LNCaP clone FGC (cell line): ENCODE results near the gene C20orf141.
A peak's percentile ranks its signal among the peaks of the same experiment; 100 is the strongest.
"Not testable (repeated sequence)": the region's sequence is repeated elsewhere in the genome, so short reads cannot be mapped to it uniquely, and the experiment has no call there.

Source experiments
- DNase-seq: peaks from one replicate; pipeline ENCODE4 v3.0.0-alpha.2; 2011; ENCODE audit warnings: low read depth
- H3K4me3 ChIP-seq: 2 replicates; pipeline ENCODE4 v1.5.1; 2011; ENCODE audit warnings: mild to moderate bottlenecking, low read depth, low read length, control low read depth
- TF ChIP-seq, protein P1 (sequence below): IDR thresholded peaks from 2 replicates; pipeline ENCODE4 v1.5.1; 2012; ENCODE audit warnings: mild to moderate bottlenecking; ENCODE audit not compliant: control insufficient read depth, insufficient read depth; ENCODE audit errors: extremely low read depth

Gene C20orf141, protein sequence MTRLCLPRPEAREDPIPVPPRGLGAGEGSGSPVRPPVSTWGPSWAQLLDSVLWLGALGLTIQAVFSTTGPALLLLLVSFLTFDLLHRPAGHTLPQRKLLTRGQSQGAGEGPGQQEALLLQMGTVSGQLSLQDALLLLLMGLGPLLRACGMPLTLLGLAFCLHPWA

DNA sequence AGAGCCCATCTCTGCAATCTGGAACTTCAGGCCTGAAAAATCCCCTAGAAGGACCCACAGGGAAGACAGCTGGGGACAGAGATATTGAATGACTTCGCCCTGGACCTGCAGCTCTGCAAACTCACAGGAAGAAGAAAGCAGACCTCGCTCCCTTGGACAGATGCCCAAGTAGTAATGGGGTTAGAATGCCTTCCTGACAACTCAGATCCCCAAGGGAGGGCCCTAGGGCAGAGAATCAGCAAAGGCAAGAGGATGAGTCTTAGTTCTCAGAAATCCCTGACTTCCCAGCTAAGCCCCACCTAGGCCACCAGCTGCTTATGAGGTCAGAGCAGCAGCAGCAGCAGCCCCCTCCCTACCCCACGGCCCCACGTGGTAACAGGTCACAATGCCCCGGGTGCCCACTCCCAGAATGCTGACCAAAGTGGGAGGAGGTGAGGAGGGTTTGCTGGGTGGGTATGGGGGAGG lies at the start of gene C20orf141:
Gene C20orf141 (plus strand): TSS at position 401 of the 465 bp plus-strand sequence. CDS start 198 bp downstream, outside the sequence.
- TF ChIP-seq, protein P1, sequence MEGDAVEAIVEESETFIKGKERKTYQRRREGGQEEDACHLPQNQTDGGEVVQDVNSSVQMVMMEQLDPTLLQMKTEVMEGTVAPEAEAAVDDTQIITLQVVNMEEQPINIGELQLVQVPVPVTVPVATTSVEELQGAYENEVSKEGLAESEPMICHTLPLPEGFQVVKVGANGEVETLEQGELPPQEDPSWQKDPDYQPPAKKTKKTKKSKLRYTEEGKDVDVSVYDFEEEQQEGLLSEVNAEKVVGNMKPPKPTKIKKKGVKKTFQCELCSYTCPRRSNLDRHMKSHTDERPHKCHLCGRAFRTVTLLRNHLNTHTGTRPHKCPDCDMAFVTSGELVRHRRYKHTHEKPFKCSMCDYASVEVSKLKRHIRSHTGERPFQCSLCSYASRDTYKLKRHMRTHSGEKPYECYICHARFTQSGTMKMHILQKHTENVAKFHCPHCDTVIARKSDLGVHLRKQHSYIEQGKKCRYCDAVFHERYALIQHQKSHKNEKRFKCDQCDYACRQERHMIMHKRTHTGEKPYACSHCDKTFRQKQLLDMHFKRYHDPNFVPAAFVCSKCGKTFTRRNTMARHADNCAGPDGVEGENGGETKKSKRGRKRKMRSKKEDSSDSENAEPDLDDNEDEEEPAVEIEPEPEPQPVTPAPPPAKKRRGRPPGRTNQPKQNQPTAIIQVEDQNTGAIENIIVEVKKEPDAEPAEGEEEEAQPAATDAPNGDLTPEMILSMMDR, result no peak
- DNase-seq, result no peak
- H3K4me3 ChIP-seq, result no peak within 1 kb of the TSS

DNA sequence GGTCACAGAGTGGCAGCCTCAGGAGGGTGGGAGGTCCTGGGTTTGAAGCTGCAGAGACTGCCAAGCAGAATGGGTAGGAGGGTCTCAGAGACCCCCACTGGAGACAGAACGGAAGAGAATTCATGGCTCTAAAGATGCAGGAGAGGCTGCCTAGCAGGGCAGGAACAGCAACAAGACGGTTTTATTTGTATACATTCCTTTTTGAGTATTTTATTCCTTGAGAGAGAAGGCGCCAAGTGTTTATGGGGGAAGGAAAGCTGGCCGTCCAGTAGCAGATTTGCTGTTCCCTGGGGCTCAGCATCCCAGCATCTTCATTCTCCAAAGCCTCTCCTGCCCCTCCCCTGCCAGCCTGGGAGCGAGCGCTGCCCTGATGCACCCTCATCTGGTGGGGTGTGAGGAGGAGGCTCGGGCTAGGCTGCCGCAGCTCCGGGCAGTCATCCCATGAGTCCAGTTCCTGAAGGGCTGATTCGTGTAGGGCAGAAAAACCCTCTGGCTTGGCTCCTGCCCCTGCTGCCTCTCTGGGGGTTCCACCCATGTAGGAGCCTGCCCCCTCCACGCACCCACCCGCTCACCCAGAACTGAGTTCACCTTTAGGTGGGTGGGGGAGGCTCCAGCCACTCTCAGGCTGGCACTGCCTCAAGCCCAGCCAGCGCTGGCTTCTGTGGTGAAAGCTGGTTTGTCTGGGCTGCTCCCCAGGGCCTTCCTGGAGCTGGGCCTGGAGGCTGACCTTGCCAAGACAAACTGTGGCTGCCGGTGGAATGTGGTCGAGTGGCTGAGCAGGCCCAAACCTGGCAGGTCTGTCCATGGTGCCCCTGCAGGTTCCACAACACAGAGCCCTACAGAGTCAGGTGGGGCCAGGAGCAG lies 46.8 kb upstream of the C20orf141 start:
- no peak overlapping the region; the same call in 1 of the 2 replicates for H3K4me3 ChIP-seq
- TF ChIP-seq, protein P1, result no peak
- DNase-seq, result peak; percentile 96

DNA sequence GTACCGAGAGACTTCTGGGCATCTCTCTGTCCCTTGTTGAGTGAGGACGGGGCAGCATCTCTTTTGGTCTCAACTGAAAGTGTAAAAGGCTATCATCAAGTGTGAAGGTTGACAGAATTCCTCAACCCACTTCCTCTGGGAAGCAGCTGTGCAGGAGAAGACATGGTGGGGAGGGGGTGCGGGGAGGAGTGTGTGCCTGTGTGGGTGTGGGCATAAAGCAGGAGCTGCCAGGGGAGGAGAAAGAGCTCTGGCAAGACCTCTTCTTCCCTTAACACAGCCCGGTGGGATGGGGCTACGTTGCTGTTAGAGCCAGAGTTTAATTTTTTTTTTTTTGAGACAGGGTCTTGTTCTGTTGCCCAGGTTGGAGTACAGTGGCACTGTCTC lies 46.2 kb upstream of the C20orf141 start:
- TF ChIP-seq, protein P1, result no peak
- no peak for DNase-seq
- no peak overlapping the region for H3K4me3 ChIP-seq

DNA sequence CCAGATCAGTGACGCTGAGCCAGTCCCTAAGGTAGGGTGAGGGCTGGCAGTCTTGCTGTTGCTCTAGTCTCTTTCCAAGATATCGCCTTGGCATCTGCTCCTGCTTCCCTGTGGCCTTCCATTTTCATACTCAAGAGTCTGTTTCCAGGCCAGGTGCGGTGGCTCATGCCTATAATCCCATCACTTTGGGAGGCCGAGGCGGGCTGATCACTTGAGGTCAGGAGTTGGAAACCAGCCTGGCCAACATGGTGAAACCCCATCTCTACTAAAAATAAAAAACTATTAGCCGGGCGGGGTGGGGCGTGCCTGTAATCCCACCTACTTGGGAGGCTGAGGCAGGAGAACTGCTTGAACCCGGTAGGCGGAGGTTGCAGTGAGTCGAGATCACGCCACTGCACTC lies 44.7 kb upstream of the C20orf141 start:
- H3K4me3 ChIP-seq, DNase-seq: not testable (repeated sequence)

DNA sequence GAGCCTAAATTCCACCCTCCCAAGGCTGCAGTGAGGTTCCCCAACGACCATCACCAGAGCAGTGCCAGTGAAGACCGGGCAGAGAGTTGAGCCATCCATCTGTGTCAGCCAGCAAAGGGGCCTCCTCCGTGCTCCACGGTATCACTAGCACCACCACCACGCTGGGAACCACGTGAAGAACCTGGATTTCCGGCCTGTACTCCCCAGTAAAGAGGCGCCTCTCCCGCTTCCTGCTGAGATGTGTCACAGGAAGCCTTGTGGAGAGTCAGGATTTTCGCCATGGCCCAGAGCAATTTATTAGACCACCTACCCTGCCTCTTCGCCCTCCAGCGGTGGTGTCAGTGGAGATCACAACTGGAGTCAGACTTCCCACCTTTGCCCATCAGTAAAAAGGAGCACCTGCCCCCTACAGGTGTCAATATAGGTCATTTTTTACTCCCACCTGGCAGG lies 43.1 kb upstream of the C20orf141 start:
- no peak overlapping the region for H3K4me3 ChIP-seq
- no peak for DNase-seq
- TF ChIP-seq, protein P1, result no peak

DNA sequence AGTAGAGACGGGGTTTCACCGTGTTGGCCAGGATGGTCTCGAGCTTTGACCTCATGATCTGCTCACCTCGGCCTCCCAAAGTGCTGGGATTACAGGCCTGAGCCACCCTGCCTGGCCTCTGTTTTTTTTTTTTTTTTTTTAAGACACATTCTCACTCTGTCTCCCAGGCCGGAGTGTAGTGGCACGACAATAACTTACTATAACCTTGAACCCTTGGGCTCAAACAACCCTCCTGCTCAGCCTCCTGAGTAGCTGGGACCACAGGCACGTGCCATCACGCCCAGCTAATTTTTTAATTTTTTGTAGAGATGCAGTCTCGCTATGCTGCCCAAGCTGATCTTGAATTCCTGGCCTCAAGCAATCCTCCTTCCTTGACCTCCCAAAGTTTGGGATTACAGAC lies 41.0 kb upstream of the C20orf141 start:
- TF ChIP-seq, protein P1, result no peak
- H3K4me3 ChIP-seq, result no peak overlapping the region
- DNase-seq, result no peak

DNA sequence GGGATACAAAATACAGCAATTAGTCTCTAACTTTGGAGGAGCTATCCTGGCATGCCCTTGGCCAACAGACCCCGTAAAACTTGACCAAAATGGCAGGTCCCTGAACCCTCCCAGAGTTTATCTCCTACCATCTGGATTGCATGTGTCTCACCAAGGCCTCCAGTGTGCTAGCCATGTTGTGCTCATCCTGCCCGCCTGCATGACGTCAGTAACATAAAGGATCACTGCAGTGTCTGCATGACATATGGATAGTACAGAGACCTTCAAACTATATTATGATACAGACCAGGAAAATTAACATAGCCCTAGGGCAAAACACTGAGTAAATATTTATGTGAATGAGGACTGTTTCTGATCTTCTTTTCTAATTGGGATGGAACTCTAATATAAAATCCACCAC lies 39.6 kb upstream of the C20orf141 start:
- H3K4me3 ChIP-seq, result no peak overlapping the region
- DNase-seq, result no peak
- TF ChIP-seq, protein P1, result no peak
